Glutamatergic neuron (in vitro differentiated cells): ENCODE results near the gene MSRB1. TPM values are rescaled to one million over a fixed set of nuclear protein-coding genes. Genes with fewer than 3 reads are reported as not detected.
A peak's percentile ranks its signal among the peaks of the same experiment; 100 is the strongest.

ENCODE experiments used
- DNase-seq: peaks from one replicate; pipeline ENCODE4 v3.0.0; 2022
- H3K27ac Mint-ChIP-seq: one replicate; pipeline ENCODE4 v1.8.0; 2020; ENCODE audit warnings: mild to moderate bottlenecking, mixed read lengths, inconsistent platforms; ENCODE audit not compliant: unreplicated experiment
- H3K27me3 Mint-ChIP-seq: one replicate; pipeline ENCODE4 v1.8.0; 2020; ENCODE audit warnings: mild to moderate bottlenecking, moderate library complexity, mixed read lengths, inconsistent platforms; ENCODE audit not compliant: unreplicated experiment
- H3K36me3 Mint-ChIP-seq: one replicate; pipeline ENCODE4 v1.8.0; 2020; ENCODE audit warnings: mild to moderate bottlenecking, mixed read lengths, inconsistent platforms; ENCODE audit not compliant: unreplicated experiment
- H3K4me1 Mint-ChIP-seq: one replicate; pipeline ENCODE4 v1.8.0; 2020; ENCODE audit warnings: mild to moderate bottlenecking, low read depth, mixed read lengths, inconsistent platforms; ENCODE audit not compliant: unreplicated experiment
- H3K4me3 Mint-ChIP-seq: one replicate; pipeline ENCODE4 v1.8.0; 2020; ENCODE audit warnings: mild to moderate bottlenecking, mixed read lengths, inconsistent platforms; ENCODE audit not compliant: unreplicated experiment
- H3K9me3 Mint-ChIP-seq: one replicate; pipeline ENCODE4 v1.8.0; 2020; ENCODE audit warnings: mild to moderate bottlenecking, moderate library complexity, mixed read lengths, inconsistent platforms; ENCODE audit not compliant: unreplicated experiment
- total RNA-seq: library from RNA; stranded (reverse); fragmentation: NEBNext Ultra II Directional; extraction: Animal tissue kit (Norgen Biotek cat#: 25700); gene quantifications from one replicate; pipeline ENCODE4 v1.2.1, GENCODE V29; 2021; ENCODE audit not compliant: unreplicated experiment
- TF ChIP-seq, protein P1 (sequence below): fragments of 200-600 bp; sonication (generic); IDR thresholded peaks from one replicate; pipeline ENCODE4 v1.5.0; 2021; ENCODE audit not compliant: partially characterized antibody, unreplicated experiment

Gene MSRB1
- total RNA-seq, 1 donor from 2014 or later, result 50.9 TPM

DNA sequence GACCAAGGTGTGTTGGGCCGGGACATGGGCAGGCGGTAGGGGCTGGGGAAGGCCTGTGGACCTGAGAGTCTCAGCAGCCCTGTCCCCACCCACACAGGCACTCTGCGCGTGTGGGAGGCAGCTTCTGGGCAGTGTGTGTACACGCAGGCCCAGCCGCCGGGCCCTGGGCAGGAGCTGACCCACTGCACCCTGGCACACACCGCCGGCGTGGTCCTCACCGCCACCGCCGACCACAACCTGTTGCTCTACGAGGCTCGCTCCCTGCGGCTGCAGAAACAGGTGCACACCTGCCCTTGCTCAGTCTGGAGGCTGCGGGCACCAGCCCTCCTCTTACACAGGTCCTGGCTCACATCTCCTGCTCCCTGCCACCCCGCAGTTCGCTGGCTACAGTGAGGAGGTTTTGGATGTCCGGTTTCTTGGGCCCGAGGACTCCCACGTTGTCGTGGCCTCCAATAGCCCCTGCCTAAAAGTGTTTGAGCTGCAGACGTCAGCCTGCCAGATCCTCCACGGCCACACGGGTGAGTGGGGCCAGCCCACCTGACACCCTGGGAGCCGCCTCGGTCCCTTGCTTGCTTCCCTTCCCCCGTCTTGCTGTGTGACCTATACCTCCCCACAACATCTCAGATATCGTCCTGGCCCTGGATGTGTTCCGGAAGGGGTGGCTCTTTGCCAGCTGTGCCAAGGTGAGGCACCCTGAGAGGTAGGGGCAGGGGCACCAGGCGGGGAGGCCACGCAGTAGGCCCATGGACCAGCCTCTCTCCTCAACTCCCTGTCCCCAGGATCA is 32.6 kb upstream of the MSRB1 start:
- Mint-ChIP-seq H3K36me3 (no peaks in the 10 kb centered on the region), H3K9me3 (peaks cover 8% of the 10 kb centered on the region), H3K27ac (no peak overlapping the region), H3K4me1 (peaks cover 2% of the 10 kb centered on the region), H3K4me3 (no peak overlapping the region), H3K27me3 (peaks cover 6% of the 10 kb centered on the region)
- TF ChIP-seq, protein P1, sequence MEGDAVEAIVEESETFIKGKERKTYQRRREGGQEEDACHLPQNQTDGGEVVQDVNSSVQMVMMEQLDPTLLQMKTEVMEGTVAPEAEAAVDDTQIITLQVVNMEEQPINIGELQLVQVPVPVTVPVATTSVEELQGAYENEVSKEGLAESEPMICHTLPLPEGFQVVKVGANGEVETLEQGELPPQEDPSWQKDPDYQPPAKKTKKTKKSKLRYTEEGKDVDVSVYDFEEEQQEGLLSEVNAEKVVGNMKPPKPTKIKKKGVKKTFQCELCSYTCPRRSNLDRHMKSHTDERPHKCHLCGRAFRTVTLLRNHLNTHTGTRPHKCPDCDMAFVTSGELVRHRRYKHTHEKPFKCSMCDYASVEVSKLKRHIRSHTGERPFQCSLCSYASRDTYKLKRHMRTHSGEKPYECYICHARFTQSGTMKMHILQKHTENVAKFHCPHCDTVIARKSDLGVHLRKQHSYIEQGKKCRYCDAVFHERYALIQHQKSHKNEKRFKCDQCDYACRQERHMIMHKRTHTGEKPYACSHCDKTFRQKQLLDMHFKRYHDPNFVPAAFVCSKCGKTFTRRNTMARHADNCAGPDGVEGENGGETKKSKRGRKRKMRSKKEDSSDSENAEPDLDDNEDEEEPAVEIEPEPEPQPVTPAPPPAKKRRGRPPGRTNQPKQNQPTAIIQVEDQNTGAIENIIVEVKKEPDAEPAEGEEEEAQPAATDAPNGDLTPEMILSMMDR, result no peak
- DNase-seq, result no peak

DNA sequence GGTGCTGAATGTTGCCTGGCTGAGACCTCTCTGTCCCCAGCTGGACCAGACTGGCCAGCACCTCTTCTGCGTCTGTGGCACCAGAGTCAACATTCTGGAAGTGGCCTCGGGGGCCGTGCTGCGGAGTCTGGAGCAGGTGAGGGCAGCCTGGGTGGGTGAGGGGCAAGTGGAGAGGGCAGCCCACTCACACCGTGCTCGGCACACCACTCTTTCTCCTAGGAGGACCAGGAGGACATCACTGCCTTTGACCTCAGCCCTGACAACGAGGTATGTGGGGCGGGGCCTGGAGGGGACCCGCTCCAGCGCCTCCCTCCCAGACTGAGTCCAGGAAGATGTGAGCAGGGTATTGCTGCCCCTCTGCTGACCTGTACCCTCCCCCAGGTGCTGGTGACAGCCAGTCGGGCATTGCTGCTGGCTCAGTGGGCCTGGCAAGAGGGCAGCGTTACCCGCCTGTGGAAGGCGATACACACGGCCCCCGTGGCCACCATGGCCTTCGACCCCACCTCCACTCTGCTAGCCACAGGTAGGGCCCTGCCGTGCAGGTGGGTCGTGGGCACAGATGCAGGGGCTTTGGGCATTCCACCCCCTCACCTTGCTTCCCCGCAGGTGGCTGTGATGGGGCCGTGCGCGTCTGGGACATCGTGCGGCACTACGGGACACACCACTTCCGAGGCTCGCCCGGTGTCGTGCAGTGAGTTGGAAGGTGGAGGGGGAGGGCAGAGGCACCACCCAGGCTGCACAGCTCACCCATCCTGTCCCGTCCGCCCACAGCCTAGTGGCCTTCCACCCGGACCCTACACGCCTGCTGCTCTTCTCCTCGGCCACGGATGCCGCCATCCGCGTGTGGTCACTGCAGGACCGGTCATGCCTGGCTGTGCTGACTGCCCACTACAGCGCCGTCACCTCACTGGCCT is 31.4 kb upstream of the MSRB1 start:
- H3K4me1 Mint-ChIP-seq, result peaks cover 2% of the 10 kb centered on the region
- H3K4me3 Mint-ChIP-seq, result no peak overlapping the region
- peaks cover 8% of the 10 kb centered on the region for H3K27me3 Mint-ChIP-seq
- no peaks in the 10 kb centered on the region for H3K36me3 Mint-ChIP-seq
- no peak overlapping the region for H3K27ac Mint-ChIP-seq
- H3K9me3 Mint-ChIP-seq, result peaks cover 8% of the 10 kb centered on the region
- DNase-seq, result no peak
- TF ChIP-seq, protein P1, result no peak

DNA sequence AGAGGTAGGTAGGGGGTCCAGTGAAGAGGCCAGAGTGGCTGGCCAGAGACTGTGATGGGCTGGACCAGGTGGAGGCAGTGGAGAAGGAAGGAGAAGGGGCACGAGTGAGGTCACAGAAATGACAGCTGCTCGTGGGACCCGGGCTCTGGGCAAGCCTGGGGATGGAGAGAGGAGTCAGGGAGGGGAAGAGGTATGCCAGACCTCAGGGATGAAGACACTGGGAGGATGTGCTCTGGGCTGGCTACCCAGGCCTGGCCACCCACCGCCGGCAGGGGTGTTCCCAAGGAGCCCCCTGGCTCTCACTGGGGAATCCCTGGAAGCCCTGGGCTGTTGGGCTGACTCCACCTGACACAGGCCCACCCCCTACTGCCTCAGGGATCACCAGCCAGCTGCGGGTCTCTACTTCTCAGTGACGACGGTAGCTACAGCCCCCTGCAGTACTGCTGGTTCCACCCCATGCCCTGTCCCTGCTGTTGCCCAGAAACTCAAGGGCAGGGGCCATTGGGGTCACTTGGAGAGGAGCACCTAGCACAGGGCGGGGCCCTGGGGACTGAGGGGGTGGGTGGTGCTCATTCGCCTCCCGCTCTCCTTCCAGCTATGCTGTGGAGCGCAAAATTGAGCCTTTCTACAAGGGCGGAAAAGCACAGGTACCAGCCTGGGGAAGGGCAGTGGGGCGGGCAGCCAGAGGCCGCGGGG is 30.6 kb upstream of the MSRB1 start:
- H3K4me3 Mint-ChIP-seq, result no peak overlapping the region
- no peaks in the 10 kb centered on the region for H3K36me3 Mint-ChIP-seq
- DNase-seq, result no peak
- H3K4me1 Mint-ChIP-seq, result peaks cover 2% of the 10 kb centered on the region
- TF ChIP-seq, protein P1, result no peak
- no peak overlapping the region for H3K27ac Mint-ChIP-seq
- H3K9me3 Mint-ChIP-seq, result peaks cover 8% of the 10 kb centered on the region
- peaks cover 8% of the 10 kb centered on the region for H3K27me3 Mint-ChIP-seq

DNA sequence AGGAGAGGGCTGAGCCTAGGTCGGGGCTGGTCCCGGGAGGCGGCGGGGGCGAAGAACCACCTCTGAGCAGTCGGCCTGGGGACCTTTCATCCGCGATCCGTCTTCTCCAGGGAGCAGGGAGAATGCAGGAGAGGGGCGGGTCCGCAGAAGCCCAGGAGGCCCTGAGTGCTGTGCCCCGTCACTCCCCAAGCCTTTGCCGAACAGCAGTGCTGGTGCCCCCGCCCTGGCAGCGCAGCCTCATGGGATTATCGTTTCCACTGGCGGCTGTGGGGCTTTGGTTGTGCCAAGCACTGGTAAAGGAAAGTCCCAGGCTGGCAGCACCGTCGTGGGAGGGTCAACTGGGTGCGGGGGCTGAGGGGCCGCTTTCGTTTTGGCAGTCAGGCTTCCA is 29.5 kb upstream of the MSRB1 start:
- TF ChIP-seq, protein P1, result no peak
- Mint-ChIP-seq H3K9me3 (peaks cover 8% of the 10 kb centered on the region), H3K4me3 (peak overlapping the region; percentile 97), H3K27me3 (peaks cover 8% of the 10 kb centered on the region), H3K27ac (no peak overlapping the region), H3K36me3 (no peaks in the 10 kb centered on the region), H3K4me1 (peaks cover 2% of the 10 kb centered on the region)
- DNase-seq, result no peak
